Panc1 (cell line): ENCODE measurements around the gene MMD2.

Experiments
- POLR2AphosphoS5 ChIP-seq: IDR thresholded peaks from 2 replicates; pipeline ENCODE4 v1.6.1; 2012; ENCODE audit warnings: mild to moderate bottlenecking, low read depth, low read length, moderate library complexity
- SIN3A ChIP-seq: IDR thresholded peaks from 2 replicates; pipeline ENCODE4 v1.6.1; 2012; ENCODE audit warnings: low read depth, mild to moderate bottlenecking, low read length, moderate library complexity, borderline replicate concordance; ENCODE audit not compliant: insufficient read depth
- TF ChIP-seq, protein P1 (sequence below): fragments of 450-650 bp; IDR thresholded peaks from 2 replicates; pipeline ENCODE4 v1.5.1; 2017; ENCODE audit warnings: mild to moderate bottlenecking

DNA sequence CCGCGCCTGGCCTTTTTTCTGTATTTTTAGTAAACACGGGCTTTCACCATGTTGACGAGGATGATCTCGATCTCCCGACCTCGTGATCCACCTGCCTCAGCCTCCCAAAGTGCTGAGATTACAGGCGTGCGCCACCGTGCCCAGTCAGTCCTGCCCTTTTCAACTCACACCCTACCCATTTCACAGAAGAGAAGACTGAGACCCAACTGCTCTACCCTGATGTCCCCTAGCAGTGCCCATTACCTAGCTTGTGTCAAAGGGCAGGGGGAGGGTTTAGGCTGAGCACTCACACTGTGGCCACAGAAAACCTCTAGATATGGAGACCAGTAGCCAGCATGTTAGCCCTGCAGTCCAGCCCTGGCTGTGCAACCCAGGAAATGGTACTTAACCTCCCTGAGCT, 15.7 kb downstream of the MMD2 start:
- TF ChIP-seq, protein P1, sequence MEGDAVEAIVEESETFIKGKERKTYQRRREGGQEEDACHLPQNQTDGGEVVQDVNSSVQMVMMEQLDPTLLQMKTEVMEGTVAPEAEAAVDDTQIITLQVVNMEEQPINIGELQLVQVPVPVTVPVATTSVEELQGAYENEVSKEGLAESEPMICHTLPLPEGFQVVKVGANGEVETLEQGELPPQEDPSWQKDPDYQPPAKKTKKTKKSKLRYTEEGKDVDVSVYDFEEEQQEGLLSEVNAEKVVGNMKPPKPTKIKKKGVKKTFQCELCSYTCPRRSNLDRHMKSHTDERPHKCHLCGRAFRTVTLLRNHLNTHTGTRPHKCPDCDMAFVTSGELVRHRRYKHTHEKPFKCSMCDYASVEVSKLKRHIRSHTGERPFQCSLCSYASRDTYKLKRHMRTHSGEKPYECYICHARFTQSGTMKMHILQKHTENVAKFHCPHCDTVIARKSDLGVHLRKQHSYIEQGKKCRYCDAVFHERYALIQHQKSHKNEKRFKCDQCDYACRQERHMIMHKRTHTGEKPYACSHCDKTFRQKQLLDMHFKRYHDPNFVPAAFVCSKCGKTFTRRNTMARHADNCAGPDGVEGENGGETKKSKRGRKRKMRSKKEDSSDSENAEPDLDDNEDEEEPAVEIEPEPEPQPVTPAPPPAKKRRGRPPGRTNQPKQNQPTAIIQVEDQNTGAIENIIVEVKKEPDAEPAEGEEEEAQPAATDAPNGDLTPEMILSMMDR = no peak
- no peak for TF ChIP-seq SIN3A
- TF ChIP-seq POLR2AphosphoS5 = no peak
